Muscle layer of duodenum (tissue), 2 donors: Measurements from ENCODE around the gene FOXP1.
A peak's percentile ranks its signal among the peaks of the same experiment; 100 is the strongest.

Source experiments
- H3K27ac ChIP-seq: one replicate; pipeline ENCODE4 v1.7.0; 2013; ENCODE audit warnings: mild to moderate bottlenecking, low read length
- H3K27me3 ChIP-seq: one replicate; pipeline ENCODE4 v1.7.0; 2013; ENCODE audit warnings: low read depth, mild to moderate bottlenecking, control low read depth, low read length
- H3K36me3 ChIP-seq, 2 donors: one replicate each; pipeline ENCODE4 v1.7.0; 2013; ENCODE audit warnings: low read length in 2 of 2, control low read depth in 1 of 2, mild to moderate bottlenecking in 1 of 2; ENCODE audit not compliant: insufficient read depth in 2 of 2, control insufficient read depth in 1 of 2
- H3K4me1 ChIP-seq, 2 donors: one replicate each; pipeline ENCODE4 v1.7.0; 2013; ENCODE audit warnings: low read length in 2 of 2, mild to moderate bottlenecking in 2 of 2, control low read depth in 1 of 2, moderate library complexity in 1 of 2; ENCODE audit not compliant: insufficient read depth in 2 of 2, control insufficient read depth in 1 of 2
- H3K4me3 ChIP-seq, 2 donors: one replicate each; pipeline ENCODE4 v1.7.0; 2013; ENCODE audit warnings: low read length in 2 of 2, low read depth in 1 of 2, mild to moderate bottlenecking in 1 of 2
- H3K9me3 ChIP-seq, 2 donors: one replicate each; pipeline ENCODE4 v1.7.0; 2013; ENCODE audit warnings: low read length in 2 of 2, control low read depth in 1 of 2, mild to moderate bottlenecking in 1 of 2; ENCODE audit not compliant: control insufficient read depth in 1 of 2
- donor health status: healthy.

Gene FOXP1

DNA sequence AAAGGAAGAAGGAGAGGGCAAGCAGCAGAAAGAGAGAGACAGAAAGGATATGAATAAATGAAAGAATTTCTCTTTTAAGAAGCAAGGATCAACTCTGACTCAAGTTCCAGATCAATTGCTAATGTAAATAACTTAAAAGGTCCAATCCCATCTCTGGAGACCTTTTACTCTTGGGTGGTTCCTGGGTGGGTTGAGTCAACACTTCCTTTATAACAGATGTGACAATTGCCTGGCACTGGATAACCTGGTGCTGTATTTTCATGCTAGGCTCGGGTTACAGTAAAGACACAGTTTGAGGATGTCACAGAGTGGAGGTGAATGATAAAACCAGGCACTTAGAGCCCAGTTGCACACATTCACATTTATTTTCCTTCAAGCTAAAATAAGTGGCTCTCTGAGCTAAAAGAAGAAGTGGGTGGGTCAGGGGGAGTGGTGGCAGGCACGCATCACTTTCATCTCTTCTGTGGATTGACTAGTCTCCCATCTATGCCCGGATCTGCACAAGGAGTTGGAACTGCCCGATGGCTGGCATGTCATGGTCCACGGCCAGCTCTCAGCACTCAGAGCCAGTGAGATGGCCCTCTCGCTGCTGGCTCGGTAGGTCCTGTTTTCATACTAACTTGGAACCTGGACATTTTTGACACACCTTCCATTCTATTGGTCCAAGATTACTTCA, 465.8 kb downstream of the FOXP1 start:
- Histone ChIP-seq H3K4me1 (peaks cover 7 to 24% of the 10 kb centered on the region in 2 donors), H3K4me3 (no peak overlapping the region), H3K9me3 (no peaks in the 10 kb centered on the region), H3K27me3 (no peaks in the 10 kb centered on the region), H3K36me3 (no peaks in the 10 kb centered on the region), H3K27ac (no peak overlapping the region)

DNA sequence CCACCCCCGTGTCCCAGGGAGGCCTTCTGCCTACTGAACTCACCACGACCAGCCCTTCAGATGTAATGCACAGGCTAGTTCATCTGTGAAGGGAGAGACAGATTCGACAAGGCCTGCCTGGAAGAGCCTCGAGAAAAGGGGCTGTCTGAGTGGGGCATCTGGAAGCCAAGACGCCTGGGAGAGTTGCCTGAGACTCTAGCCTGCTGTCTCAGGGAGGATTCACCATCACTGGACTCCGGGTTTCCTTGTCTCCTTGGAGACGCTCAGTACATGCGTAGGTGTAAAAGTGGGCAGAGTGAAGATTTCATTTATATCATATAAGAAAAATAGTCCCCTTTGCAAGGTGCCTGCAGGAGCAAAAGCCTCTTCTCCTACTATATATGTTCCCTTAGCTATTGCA, 468.9 kb downstream of the FOXP1 start:
- H3K27me3 ChIP-seq: no peaks in the 10 kb centered on the region
- no peaks in the 10 kb centered on the region for H3K9me3 ChIP-seq
- H3K36me3 ChIP-seq: peaks cover 7 to 11% of the 10 kb centered on the region in 2 donors
- H3K4me1 ChIP-seq: peaks cover 5 to 17% of the 10 kb centered on the region in 2 donors
- H3K4me3 ChIP-seq: peak overlapping the region in 1 of 2 donors; percentile 20
- H3K27ac ChIP-seq: no peak overlapping the region

DNA sequence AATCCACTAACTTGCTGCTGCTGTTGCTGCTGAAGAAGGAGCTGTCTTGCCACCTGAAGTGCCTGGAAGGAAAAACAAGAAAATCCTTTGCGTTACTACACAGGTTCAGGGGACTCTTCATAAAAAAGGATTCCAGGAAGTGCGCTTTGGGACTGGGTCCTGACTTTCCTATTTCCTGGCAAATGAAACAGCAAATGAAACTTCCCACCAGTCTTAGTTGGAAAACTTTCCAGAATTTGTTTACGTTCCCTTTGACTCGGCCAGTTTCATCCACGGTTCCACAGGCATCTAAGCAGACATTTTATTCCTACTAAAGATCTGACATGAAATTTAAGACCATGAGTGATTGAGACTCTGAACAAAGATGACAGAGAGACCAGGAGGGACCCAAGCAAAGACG, 471.0 kb downstream of the FOXP1 start:
- Histone ChIP-seq H3K9me3 (no peaks in the 10 kb centered on the region), H3K36me3 (peaks cover 7 to 11% of the 10 kb centered on the region in 2 donors), H3K4me1 (peaks cover 14 to 24% of the 10 kb centered on the region in 2 donors), H3K4me3 (no peak overlapping the region), H3K27ac (peak overlapping the region; percentile 84), H3K27me3 (no peaks in the 10 kb centered on the region)

DNA sequence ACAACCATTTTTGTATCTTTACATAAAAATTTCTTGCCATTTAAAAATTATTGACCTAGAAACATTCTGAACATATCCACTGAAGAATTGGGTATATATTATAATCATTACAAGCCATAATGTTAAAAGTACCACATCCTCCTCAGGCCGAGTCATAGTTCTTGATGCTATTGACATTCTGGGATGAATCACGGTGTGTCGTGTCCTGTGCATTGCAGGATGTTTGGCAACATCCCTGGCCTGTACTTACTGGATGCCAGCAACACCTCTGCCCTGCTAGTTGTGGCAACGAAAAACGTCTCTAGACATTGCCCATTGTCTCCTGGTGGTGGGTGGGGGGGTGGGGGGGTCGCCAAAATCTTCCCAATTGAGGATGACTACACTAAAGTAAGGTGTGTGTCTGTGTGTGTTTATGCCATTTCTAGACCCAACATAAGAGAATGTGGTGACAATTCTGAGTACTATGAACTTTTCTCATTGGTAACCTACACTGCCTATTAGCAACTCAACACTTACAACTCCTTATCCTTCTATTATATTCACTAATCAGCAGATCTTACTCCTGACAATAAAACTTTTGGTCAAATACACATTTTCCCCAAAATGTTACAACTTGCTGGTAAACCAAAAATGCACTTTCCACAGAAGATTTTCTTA, 471.6 kb downstream of the FOXP1 start:
- Histone ChIP-seq H3K9me3 (no peaks in the 10 kb centered on the region), H3K27me3 (no peaks in the 10 kb centered on the region), H3K4me1 (peaks cover 14 to 26% of the 10 kb centered on the region in 2 donors), H3K36me3 (peaks cover 7 to 11% of the 10 kb centered on the region in 2 donors), H3K4me3 (no peak overlapping the region), H3K27ac (peak overlapping the region; percentile 84)

DNA sequence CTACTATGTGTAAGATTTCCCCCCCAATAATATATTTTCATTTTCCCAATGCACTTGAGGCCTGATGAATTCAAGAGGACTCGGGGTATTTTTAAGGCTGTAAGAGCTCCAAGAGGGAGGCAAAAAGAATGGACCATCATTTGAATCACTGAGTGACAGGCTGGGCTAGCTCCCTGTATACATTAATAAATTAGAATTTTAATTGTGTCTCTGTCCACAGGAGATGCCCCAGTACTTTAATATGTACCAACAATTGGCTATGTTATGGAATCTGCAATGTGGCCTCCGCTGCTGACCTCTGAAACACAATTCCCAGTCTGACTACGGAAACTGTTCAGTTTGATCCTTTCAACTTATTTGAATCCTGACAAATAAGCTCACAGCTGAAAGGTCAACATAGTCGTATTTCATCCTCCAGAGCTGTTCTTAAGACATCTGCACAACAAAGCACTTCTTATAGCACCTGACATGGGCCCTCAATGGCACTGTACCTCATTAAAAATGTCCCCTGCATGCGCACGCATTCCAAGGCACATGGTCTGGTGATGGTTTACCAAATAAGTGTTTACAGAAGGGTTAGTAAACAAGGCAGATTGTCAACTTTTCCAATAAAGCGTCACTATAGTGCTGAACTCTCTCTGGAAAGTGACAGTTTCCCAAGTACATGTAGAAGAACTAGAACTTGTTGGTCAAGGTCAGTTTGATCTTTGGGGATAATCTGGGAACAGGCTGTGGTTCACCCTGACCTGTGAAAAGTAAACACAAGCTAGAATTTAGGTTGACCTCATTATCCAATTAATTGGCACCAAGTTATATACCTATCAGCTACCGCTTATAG, 472.9 kb downstream of the FOXP1 start:
- no peaks in the 10 kb centered on the region for H3K27me3 ChIP-seq
- no peaks in the 10 kb centered on the region for H3K9me3 ChIP-seq
- H3K4me3 ChIP-seq: no peak overlapping the region
- H3K27ac ChIP-seq: peak overlapping the region; percentile 82
- peaks cover 14 to 26% of the 10 kb centered on the region in 2 donors for H3K4me1 ChIP-seq
- peaks cover 7 to 11% of the 10 kb centered on the region in 2 donors for H3K36me3 ChIP-seq

DNA sequence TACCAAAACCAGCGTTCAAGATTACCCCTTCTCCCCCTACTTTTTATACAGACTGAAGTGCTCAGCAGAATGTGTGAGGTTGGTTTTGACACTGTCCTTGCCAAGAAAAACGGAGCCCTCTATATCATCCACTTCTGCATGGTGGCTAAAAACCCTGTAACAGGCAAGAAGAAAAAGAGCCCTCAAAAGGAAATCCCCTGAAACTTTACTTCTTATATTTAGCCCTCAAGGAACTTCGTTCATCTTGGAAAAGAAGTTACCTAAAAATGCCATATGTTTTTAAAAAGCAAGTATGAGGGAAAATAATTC, 473.6 kb downstream of the FOXP1 start:
- Histone ChIP-seq H3K4me3 (no peak overlapping the region), H3K36me3 (peaks cover 10 to 11% of the 10 kb centered on the region in 2 donors), H3K4me1 (peaks cover 16 to 25% of the 10 kb centered on the region in 2 donors), H3K27me3 (no peaks in the 10 kb centered on the region), H3K9me3 (no peaks in the 10 kb centered on the region), H3K27ac (peak overlapping the region; percentile 82)

DNA sequence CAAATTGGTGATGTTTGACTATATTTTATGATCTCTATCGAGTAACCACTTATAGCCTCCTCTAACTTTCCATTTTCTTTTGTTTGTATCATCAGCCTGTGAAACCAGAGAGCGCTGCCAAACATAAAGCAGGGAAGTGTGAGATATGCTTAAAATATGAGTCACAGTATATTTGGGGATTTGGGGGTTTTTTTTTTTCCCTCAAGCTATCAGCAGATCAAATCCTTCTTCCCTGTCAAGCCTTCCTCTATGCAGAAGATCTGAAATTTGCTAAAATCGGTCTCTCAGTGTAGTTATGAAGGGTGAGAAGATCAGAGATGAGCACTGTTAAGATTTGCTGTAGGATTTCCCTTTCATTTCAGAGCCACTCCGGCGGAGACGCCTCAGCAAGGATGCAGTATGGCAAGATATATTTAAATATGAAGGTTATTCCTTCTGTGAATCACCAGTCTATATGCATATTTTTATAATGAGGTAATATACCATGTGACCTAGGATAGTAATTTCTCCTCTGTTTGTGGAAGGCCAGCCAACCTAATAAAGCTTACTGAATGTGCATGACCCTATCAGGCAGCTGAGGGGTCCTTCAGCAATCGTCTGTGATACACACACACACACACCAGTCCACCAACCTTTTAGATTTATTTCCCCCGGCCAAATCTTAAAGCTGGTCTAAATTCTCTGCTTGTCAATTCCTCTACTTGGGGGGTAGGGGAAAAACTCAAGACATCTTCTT, 474.1 kb downstream of the FOXP1 start:
- H3K4me1 ChIP-seq: peaks cover 19 to 25% of the 10 kb centered on the region in 2 donors
- H3K27ac ChIP-seq: peak overlapping the region; percentile 82
- H3K36me3 ChIP-seq: peaks cover 11 to 13% of the 10 kb centered on the region in 2 donors
- H3K9me3 ChIP-seq: no peaks in the 10 kb centered on the region
- no peak overlapping the region for H3K4me3 ChIP-seq
- H3K27me3 ChIP-seq: no peaks in the 10 kb centered on the region

DNA sequence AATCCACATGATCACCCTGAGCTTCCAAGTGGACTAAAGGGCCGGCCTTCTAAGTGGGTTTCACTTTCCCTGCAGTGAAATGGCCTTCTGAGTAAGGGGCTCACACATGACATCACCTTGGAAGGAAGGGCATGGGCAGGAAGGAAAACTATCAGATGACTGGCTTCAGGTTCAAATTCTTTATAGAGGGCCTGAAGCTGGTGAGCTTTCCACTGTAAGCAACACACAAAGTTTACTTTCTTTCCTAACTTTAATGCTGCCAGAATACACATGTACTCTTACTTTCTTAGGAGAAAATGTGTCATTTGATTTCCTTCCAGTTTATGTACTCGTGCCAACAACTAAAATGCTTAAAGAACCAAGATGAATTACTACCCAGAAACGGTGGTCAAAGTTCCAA, 475.6 kb downstream of the FOXP1 start:
- Histone ChIP-seq H3K27me3 (no peaks in the 10 kb centered on the region), H3K36me3 (peaks cover 13 to 15% of the 10 kb centered on the region in 2 donors), H3K27ac (peak overlapping the region; percentile 51), H3K9me3 (no peaks in the 10 kb centered on the region), H3K4me3 (peak overlapping the region; percentile 6 to 30), H3K4me1 (peaks cover 32 to 37% of the 10 kb centered on the region in 2 donors)

DNA sequence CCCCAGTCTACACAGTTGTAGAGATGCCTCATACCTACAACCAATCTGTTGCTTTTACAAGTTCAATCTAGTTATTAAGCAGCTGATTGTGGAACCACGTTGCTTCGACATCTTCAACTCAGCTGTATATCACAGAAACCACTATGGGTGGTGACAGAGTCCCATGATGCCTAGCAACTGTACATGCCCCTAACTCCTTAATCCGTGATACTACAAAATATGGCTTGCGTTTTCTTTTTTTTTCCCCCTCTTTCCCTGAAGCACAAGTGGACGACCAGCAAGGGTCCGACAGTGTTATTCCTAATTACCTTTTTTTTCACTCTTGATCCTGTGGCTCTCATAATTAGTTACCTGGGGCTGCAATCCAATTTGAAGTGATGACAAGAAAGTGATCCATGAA, 478.6 kb downstream of the FOXP1 start:
- Histone ChIP-seq H3K4me1 (peaks cover 45 to 47% of the 10 kb centered on the region in 2 donors), H3K27me3 (no peaks in the 10 kb centered on the region), H3K4me3 (no peak overlapping the region), H3K36me3 (peaks cover 6 to 12% of the 10 kb centered on the region in 2 donors), H3K27ac (no peak overlapping the region), H3K9me3 (no peaks in the 10 kb centered on the region)

DNA sequence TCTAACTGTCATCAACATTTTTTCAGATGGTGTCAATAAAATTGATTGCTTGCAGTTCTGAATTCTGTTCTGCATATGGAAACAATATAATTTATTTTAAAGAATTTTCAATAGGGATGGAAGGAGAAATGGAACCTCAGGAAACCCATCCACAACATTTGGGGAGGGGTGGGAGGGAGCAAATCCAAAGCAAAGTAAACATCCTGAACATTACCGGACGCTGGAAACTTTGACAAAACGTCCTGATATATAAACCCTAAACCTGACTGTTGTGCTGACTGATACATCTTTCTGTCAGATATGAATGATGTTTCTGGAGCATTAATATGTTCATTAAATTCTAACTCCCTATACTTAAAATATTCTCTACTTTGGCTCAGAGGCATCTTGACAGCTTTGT, 479.0 kb downstream of the FOXP1 start:
- Histone ChIP-seq H3K27me3 (no peaks in the 10 kb centered on the region), H3K4me3 (no peak overlapping the region), H3K4me1 (peaks cover 41 to 49% of the 10 kb centered on the region in 2 donors), H3K9me3 (no peaks in the 10 kb centered on the region), H3K27ac (peak overlapping the region; percentile 5), H3K36me3 (peaks cover 9 to 12% of the 10 kb centered on the region in 2 donors)

DNA sequence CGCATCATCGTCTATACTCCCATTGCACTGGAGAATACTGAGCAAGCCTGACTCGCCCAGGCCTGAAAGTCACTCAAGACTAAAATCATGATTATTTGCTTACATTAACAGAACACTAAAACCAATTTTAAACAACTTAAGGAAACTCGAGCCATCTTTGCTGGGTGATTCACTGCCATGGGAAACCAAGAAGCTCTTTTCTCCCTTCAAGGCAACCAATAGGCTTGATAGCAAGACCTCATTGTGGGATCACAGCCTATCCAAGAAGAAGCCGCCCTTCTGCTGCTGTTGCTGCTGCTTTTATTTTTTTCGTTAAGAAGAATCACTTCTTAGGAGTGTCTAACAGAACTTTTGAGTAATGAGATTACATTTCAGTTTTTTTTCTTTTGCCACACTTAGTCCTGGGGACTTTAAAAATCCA, 479.4 kb downstream of the FOXP1 start:
- Histone ChIP-seq H3K27me3 (no peaks in the 10 kb centered on the region), H3K36me3 (peaks cover 10 to 12% of the 10 kb centered on the region in 2 donors), H3K27ac (peak overlapping the region; percentile 5), H3K9me3 (no peaks in the 10 kb centered on the region), H3K4me3 (no peak overlapping the region), H3K4me1 (peaks cover 37 to 51% of the 10 kb centered on the region in 2 donors)
